NT2/D1 (cell line): ENCODE measurements around the gene TSR1.

ENCODE experiments used
- SUZ12 ChIP-seq: IDR thresholded peaks from 2 replicates; pipeline ENCODE4 v1.6.1; 2011; ENCODE audit not compliant: insufficient read length, insufficient read depth; ENCODE audit errors: extremely low read depth
- YY1 ChIP-seq: IDR thresholded peaks from 2 replicates; pipeline ENCODE4 v1.6.1; 2011; ENCODE audit not compliant: insufficient read length, insufficient read depth
- ZNF274 ChIP-seq: IDR thresholded peaks from 2 replicates; pipeline ENCODE4 v1.6.1; 2011; ENCODE audit warnings: mild to moderate bottlenecking, low read depth, low read length

- TF ChIP-seq SUZ12 (no peak), ZNF274 (no peak), YY1 (no peak)
These were observed 35.9 kb upstream of the TSR1 start for GRCh38 chr17:2372180-2372579.
